Measurements from ENCODE around the gene ARHGAP22.

ARHGAP22 gene

DNA sequence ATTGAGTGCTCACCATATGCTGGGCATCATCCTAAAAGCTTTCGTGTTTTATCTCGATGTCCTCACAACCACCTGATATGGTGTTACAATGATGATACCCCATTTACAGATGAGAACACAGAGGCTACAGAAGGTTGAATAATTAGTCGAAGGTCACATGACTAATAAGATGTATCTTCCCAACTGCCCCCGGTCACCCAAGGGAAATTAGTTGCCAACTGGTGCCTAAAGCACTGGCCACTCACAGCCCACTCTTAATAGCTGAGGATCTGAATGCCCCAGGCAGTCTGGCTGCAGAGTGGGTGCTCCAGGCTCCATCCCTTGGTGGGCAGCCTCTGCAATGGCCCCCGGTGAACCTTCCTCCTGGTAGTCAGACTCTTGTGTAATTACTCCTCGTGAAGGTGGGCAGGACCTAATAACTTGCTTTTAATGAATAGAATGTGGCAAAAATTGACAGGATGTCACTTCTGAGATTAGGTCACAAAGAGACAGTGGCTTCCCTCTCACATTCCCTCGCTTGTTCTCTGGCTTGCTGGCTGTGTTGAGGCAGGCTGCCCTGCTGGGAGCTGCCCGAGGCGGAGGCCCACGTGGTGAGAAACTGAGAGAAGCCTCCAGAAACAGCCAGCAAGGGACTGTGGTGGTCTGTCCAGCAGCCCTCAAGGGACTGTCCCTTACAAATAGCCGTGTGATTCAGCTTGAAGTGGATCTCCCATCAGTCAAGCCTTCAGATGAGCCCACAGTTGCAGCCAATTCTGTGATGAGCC lies 109.4 kb downstream of the ARHGAP22 start:
- DNase-seq: no peak

DNA sequence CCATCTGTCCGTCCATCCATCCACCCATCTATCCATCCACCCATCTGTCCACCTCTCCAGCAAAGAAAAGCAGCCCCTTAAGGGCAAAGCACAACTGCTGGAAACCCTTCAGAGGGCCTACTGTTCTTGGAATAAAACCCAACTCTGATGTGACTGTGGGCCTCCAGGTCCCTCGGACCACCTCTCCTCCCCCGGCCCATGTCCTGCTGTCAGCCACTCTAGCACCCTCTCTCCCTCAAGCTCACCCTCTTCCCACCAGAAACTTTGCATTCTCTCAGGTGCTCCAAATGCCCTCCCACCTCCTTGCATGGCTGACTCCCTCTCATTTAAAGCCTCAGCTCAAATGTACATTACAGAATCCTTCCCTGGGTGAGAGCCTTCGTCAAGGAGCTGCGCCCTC lies 110.3 kb downstream of the ARHGAP22 start:
- no peak for DNase-seq

DNA sequence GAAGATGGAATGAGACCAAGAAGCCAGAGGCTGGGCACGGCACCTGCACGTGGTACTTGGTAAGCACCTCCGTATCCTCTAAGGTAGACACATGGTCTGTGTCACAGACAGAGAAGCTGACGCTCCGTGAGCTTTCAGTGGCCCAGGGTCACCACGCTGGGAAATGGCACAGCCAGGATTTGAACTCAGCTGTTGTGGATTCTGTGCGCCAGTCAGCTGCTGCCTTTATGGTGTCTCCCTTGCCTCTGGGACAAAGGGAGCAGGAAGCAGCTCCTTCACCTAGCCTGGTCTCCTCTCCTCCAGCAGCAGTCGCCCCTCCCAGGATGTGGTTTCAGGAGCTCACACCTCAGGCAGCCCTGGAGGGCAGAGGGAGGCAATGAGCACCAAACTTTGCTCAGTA lies 110.8 kb downstream of the ARHGAP22 start:
- no peak for DNase-seq

DNA sequence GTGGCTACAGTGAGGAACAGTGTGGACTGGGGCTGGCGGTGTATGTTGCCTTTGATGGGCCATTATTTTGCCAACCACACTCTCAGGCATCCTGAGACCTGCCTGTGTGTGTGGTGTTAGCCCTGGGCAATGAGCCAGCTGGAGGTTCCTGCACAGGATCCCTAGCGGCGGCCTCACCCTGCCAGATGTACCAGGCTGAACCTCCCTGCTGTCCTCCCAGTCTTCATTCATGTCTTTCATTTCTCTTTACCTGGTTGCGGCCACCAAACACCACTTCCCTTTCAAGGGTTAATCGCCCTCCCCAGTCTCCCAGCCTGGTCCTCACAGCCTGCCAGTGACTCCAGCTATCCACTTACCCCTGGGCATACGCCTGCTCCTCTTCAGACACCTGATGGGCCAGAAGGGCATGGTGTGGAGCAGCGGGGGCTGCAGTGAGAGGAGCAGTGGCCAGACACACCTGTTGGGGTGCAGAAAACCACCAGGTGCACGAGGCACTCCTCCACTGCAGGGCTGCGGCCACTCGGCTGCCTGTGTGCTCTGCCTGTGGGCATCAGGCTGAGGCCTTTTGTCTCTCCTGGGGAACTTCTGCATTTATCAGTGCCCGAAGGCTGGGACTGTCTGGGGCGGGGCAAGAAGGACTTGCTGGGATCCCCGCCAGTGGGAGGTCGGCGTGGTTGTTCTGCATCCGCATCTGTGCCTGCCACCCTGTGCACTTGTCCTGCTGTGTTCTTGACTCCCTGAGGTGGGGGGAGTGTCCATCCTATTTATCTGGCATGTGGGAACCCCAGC lies 111.6 kb downstream of the ARHGAP22 start:
- no peak for DNase-seq

DNA sequence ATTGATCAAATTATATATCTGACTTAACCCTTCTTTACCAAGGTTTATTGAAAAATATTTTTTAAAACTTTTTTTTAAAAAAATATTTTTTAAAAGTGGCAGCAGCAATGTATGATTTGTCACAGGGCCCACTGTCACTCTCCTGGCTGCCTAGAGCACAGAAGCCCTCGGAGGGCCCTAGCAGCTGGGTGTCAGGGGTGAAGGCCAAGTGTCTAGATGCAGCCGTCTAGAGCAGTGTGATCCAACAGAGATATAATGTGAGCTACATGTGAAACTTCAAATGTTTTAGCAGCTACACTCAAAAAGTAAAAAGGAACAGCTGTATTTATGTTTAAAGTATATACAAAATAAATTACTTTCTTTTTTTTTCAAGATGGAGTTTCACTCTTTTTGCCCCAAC lies 112.7 kb downstream of the ARHGAP22 start:
- no peak for DNase-seq

DNA sequence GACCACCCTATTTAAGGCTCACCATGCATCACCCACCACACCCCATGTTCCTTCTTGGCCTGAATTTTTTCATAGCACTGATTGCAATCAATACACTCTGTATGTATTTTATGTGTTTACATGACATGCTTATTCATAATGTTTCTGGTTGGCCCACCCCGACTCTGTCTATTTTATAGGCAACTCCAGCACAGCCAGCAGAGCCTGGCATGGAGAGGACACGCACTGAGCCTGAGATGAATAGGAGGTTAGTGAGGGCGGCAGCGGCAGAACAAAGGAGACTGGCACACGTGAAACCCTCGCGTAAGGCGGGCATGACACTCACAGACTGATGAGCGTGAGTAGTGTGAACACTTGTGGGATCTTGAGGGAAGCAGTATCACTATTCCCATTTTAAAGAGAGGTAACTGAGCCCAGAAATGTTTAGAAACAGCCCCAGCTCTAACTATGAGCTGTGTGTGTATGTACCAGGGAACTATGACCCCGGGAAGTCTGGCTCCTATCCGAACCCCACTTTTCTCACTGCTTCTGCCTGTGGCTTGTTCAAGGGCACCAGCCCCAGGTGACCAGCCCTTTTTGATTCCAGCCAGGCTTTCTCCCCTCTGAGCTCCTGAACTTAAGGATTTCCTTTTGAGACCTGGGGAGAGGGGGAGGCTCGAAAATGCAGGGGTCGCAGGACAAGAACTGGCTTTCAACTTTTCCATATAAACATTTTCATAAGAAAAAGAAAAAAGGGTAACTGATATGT lies 113.3 kb downstream of the ARHGAP22 start:
- no peak for DNase-seq

DNA sequence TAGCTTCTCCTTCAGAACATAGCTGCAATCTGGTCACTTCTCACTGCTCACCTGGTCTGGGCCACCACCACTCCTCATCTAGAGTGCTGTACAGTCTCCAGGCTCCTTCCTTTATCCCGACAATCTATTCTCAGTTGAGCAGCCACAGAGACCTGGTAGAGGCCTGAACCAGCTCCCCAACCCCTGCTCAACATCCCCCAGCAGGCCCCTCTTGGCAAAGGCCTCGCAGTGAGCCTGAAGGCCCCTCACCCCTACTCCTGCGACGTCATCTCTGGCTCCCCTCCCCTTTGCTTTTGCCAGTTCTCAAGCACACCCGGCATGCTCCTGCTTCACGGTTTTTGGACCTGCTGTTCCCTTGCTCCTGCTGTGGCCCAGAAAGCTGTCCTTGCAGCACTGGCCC lies 113.9 kb downstream of the ARHGAP22 start:
- DNase-seq: no peak

DNA sequence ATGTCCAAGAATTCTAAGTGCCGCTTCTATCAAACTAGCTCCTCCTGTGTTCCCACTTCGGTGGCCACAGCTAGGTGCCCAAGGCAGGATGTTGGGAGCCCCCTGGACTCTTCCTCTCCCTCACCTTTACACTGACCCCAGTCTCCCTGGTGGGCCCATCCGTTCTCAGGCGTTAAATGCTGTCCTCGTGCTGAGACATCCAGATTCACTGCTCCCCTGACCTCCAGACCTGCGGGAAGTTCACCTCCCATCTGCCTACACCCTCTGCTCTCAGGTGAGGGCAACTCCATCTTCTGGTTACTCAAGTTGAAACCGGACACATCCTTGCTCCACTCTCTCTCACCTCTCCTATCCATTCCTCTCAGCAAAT lies 114.3 kb downstream of the ARHGAP22 start:
- DNase-seq: no peak

DNA sequence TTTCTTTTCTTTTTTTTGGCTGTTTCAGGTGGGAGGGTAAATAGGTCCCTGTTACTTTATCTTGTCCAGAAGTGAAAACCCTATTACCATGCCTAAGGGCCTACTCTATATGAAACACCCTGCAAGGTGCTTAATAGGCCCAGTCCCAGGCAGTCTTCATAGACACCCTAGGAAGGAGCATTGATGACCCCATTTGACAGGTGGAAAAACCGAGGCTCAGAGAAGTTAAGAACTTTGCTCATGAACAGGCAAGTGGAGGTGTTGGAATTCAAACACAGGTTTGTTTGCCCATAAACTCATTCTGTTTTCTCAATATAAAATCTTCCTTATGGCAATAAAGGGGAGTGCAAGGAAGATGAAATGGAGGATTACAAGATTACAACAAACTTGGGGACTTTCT lies 115.8 kb downstream of the ARHGAP22 start:
- DNase-seq: no peak

DNA sequence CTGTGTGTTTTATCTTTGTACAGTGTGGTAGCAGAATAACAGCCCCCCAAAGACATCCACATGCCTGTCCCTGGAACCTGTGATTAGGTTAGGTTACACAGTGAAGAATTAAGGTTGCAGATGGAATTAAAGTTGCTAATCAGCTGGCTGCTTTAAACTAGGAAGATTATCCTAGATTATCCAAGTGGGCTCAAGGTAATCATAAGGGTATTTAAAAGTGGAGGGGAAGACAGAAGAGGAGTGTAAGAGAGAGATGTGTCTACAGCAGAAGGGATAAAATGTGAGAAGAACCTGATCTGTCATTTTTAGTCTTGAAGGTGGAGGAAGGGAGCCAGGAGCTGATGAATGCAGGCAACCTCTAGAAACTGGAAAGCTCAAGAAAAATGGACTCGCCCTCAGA lies 117.6 kb downstream of the ARHGAP22 start:
- DNase-seq: no peak

DNA sequence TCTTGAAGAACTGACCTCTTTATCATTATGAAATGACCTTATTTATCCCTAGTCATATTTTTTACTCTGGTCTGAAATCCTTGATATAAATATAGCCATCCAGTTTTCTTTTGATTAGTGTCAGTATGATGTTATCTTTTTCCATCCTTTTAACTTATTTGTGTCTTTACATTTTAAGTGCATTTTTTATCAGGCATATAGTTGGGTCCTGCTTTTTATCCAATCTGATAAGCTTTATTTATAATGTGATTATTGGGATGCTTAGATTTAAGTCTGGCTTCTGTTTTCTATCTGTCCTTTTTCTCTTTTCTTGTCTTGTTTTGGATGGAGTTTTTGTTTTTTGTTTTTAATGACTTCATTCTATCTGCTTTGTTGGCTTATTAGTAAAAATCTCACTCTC lies 119.2 kb downstream of the ARHGAP22 start:
- DNase-seq: no peak

DNA sequence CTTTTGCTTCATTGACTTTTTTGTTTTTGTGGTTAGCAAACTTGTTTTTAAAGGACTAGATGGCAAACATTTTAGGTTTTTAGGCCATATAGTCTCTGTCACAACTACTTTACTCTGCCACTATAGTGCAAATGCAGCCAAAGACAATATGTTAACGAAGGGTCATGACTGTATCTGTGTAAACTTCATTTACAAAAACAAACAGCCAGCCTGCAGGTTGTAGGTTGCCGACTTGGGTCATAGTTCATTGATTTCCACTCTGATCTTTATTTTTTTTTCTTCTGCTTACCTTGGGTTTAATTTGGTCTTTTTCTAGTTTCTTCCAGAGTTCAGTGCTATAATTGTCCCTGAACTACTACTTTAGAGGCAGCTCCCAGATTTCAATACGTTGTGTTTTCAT lies 120.0 kb downstream of the ARHGAP22 start:
- no peak for DNase-seq

DNA sequence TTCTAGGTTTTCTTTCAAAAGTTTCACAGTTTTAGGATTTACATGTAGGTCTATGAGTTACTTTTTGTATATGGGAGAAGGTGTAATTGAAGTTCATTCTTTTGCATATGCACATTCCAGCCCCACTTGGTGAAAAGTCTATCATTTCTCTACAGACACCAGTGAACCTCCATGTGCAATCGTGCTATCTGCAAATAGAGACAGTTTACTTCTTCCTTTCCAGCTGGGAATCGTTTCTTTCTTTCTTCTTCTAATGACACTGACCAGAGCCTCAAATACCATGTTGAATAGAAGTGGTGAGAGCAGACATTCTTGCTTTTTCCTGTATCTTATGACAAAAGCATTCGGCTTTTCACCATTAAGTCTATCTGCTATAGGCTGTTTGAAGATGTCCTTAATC lies 122.7 kb downstream of the ARHGAP22 start:
- DNase-seq: no peak

DNA sequence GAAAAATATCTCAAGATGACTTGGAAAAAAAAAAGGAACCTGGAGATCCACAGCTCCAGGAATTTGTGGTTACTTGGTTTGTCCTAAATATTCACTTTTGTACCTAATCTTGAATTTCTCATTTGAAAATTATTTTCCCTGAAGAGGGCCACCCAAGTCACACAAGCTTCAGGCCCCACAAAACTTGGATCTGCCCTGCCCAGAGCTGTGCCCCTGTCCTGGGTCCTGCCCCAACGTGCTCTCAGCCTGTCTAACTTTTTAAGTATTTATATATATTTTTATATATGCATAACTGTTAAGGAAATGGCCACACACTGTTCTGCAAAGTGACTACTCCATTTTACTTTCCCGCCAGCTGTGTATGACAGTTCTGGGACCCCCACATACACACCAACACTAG lies 123.5 kb downstream of the ARHGAP22 start:
- no peak for DNase-seq

DNA sequence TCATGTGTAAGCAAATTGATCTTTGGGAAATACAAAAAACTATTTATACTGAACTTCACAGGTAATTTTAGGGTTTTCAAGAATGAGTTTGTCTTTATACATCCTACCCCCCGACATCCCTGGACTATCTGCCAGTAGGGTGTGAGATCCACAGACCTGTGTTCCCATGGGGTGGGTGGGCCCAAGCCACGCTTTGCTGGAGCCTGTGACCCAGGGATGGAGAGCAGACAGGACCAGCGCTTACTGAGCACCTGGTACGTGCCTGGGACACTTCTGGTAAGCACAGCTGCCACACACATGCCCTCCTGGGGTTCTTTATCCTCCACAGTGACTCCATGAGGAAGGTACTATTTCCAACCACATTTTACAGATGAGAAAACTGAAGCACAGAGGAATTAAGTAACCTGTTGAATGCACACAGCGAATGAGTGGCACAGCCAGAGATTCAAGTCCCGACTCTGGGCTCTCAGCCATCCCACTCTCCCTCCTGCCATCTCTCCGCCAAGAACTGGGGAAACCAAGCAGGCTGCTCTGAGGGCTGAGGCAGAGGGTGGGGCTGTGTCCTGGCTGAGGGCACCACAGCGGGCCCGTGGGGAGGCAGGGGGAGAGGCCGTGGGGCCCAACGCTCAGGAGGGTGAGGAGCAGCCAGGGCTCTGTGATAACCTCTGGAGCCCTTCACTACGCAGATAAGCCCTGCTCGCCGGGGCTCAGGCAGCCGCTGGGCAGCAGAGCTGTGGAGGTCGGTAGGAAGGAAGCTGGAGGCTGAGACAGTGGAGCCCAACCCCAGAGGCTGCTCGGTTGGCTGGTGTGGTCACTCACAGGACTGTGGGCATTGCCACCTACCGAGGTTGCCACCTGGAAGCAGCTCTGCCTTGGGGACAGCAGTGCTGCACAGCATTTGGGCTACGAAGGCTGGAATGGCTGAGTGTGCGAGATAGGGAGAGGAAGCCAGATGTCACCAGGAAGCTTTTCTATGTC lies 124.2 kb downstream of the ARHGAP22 start:
- no peak for DNase-seq

DNA sequence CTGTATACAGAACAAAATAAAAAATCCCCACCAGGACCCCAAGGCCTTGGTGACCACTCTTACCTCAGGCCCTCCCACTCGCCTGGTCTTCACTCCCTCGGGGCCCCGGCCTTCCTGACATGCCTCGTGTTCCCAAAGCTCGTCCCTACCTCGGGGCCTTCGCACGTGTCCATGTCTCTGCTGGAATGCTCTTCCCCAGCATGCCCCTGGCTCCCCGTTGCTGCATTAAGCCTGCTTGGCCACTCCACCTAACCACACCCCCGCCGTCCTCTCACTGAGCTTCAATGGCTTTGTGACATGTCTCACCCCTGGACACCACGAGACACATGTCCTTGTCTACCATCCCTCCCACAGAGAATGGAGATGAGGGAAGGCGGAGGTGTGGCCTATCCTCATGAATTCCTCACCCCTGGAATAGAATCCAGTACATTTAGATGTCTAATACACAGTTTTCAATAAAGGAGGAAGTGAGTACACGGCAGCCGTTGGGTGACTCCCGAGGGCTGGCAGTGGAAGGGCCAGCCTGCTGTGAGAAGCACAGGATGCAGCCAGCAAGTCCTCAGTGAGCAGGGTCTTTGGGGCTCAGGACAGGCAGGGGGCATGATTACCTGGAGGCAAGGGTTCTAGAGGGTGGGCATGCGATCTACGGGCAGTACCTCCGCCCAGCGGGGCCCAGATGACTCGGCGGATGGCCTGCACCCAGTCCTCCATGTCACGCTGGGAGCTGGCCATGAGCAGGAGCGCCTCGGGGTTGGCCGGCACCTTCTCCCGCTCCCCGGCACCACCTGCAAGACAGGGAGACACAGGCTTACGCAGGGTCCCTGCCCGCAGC lies 125.7 kb downstream of the ARHGAP22 start:
- no peak for DNase-seq

DNA sequence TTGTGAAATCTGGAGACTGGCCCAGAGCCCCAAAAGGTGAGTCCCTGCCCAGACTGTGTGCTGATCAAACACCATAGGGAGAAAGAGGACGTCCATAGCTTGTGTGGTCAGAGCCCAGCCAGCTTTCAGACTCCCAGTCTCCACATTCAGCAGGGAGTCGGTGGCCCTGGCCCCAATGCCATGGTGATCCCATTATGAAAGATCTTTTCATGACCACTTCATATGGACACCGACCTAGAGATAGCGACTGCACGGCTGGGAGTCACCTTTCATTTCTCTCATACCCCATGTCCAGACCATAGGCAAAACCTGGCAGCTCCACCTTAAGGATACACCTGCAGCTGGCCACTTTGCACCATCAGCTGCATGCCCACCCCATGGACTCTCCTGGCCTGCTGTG lies 126.4 kb downstream of the ARHGAP22 start:
- no peak for DNase-seq

DNA sequence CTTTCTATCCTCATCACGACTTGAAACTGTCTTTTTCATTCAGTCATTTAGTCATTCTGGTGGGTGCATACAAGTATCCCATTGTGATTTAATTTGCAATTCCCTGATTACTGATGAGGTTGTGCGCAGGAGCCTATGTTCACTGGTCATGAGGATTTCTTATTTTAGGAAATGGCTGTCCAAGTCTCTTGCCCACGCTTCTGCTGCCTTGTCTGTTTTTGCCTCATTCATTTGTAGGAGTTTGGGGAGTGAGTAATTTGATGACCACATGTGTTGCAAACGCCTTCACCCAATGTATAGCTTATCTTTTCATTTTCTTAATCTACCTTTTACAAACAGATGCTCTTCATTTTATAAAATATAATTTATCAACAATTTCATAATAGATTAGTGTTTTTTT lies 127.3 kb downstream of the ARHGAP22 start:
- no peak for DNase-seq

DNA sequence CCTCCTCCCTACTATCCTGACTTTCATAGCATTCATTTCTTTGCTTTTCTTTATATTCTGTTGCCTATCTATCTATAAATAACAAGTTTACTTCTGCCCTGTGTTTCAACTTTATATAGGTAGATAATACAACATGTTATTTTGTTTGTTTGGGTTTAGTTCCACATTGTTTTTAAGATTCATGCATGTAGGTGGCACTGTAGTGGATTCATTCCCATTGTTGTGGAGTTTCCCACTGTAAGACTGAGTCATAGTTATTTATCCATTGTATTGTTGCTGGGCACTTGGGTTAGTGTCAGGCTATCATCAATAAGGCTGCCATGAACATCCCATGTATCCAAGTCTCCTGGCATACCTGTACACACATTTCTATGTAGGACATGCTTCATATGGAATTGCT lies 127.7 kb downstream of the ARHGAP22 start:
- DNase-seq: no peak

DNA sequence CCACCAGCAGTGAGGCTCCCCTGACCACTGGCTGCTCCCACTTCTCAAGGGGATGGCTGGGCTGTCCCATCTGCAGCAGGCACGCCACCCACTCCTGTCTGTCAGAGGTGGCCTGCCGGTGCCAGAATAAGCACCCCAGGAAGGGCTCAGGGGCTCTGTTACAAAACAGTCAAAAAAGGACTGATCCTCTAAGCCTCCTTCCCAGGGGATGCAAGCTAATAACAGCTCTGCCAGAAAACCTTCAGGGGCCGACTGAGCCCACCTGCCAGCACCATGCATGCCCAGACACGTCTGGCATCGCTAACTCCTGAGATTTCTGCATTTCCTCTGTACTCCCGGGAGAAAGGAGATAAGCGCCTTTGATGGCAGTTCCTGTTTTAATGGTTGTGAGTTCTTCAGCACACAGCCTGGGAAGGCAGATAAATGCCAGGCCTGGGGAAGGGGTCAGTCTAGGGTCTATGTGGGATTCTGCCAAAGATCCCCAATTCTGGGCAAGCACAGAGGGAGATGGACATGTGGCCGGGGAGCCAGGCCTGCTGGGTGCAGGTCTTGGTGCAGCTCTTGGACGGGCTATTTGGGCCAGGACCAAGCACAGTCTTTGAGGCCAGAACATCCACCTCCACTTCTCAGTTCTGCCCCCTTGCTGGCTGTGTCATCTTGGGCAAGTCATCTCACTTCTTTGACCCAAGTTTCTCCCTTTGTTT lies 128.4 kb downstream of the ARHGAP22 start:
- peak; percentile 78 for DNase-seq

DNA sequence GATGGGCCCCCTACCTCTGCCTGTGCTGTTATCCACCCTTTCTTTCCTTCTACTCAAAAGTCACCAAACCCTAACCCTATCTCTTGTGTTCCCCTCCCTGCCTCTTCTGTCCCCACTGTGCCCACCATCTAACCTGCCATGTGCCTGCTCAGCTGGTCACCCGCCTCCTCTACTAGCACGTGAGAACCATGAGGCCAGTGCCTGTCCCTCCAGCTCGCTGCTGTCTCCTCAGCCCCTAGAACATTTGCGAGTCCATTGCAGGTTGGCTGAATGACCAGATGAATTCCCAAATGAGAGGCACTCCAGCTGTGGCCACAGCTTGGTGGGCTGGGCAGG lies 129.0 kb downstream of the ARHGAP22 start:
- DNase-seq: no peak

Measured in NCI-H1436 (cell line).